GM21619 (cell line): ENCODE measurements around the gene NPY.

Experiments used
- ATAC-seq: cut with Tn5 transposase; IDR thresholded peaks from one replicate; pipeline ENCODE4 v1.9.1; 2021; ENCODE audit not compliant: unreplicated experiment

Gene NPY

DNA sequence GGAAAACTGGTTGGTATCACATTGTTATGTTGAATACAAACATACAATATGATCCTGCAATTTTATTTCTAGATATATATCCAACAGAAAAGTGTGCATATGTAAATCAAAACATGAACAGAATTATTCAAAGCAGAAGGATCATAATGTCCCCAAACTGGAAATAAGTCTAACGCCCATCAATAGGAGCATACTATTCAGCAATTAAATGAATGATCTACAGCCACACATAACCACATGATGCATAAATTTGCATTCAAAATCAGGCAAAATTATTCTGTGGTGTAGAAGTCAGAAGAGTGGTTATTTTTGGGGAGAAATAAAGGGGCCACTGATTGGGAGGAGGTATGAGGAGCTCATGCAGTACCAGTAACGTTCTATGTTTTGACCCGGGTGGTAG is 28.6 kb downstream of the NPY start:
- no peak for ATAC-seq

DNA sequence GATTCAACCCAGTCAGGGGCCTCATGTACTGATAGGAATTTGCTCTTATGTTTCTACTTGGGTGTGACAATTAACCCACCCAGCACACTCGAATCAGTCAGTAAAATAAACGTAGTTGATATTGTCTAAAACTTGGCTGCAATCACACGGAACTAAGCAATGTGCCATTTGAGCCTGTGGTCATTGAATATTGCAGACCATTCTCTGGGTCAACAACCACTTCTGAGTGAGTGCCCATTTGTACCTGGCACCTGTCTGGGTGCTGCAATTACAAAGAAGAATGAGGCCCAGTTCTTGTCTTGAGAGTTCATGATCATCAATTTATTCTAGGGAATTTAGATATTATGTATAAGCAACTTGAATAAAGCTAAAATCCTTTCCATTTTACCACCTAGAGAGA is 29.8 kb downstream of the NPY start:
- no peak for ATAC-seq

DNA sequence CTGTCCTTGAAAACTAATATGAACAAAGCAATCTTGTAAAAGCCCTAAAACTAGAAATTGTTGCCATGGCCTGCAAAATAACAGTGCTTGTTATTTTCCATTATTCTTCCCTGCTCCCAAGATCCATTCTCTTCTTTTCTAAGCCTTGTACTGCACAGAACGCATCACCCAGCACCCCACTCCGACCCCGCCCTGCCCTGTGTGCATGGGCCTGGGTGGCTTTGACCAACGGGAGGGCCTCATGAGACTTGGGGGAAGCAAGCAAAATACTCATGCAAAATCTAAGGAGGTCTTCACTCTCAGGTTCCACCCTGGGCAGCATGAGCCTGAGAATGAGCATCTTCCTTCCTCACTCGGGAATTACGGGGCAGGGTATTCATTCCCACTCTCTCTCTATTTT is 32.4 kb downstream of the NPY start:
- no peak for ATAC-seq

DNA sequence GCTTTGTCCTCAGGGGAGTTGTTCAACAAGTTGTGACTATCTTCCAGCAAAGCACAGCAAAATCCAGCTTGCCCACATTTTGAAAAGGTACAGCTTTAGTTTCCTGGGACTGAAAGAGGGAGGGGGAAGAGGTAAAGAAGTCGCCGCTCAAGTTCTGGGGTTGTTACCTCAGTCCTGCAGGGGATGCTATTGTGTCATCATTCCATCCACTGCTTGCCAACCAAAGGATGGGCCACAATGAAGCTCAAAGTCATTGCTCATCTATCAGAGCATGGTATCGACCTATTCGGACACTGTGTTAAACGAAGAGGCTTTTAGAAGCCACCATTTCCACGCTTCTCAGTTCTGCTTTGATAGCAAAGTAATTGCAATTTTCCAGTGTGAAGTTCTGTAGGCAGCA is 34.3 kb downstream of the NPY start:
- ATAC-seq: no peak

DNA sequence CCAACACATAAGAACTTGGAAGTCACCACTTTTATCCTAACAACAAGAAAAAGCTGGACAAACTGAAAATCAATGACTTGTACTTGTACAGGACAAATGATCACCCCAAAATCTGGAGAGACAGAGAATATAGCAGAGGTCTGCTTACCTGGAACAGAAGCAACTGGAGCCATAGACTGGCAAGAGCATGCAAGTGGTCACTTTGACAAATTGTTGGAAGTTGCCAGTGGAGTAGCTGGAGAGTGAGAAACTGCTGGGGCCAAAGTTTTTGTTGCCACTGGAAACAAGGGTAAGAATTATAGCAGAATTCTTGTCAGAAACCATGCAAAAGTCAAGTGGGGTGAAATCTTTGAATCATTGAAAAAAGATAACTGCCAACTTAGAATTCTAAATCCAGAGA is 35.2 kb downstream of the NPY start:
- ATAC-seq: no peak

DNA sequence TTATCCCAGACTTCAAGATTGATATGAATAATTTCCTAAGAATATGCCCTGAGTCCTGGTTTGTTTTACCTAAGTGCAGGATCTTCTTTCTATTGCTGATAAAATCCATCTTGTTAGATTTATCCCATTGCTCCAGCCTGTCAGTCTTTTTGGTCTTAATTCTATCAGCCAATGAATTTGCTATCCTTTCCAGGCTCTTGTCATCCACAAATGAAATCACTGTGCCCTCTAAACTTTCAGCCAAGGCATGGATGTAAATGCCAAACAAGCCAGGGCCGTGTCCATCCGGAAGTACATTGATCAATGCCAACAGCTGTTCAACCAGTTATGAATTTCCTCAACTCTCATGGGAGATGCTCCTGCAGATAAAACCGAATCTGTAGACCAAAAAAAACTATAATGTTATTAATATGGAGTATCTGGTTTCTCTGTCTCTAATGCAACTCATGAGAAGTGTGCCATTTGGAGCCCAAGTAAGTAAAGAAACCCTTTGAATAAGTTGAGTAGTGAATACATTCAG is 40.0 kb downstream of the NPY start:
- no peak for ATAC-seq

DNA sequence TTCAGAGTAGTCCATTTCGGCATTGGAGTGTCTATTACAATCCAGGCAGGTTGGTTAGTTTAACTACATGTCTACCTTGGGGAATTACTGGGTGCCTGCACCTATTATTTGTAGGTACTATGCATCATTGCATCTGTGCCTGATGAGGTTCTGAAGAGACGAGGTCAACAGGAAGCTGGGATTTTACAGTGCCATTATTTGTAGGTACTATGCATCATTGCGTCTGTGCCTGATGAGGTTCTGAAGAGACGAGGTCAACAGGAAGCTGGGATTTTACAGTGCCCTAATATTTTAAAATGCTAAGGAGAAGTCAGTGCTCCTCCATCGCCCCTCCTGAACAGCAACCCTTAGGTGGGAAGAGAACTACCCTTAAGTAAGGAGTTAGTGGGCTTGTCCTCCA is 41.7 kb downstream of the NPY start:
- ATAC-seq: peak; percentile 77

DNA sequence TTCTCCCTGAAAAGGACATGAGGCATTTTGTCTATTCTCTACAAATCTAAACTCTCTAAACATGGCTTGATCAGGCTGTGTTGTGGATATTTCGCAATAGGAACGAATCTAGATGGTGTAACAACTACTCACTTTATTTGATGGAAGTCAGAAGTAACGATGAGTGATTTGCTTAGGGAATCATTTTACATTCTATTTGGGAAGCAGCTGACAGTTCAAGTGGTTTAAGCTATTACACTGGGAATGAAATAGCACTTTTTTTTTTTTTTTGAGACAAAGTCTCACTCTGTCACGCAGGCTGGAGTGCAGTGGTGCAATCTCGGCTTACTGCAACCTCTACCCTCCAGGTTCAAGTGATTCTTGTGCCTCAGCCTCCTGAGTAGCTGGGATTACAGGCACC is 44.1 kb downstream of the NPY start:
- no peak for ATAC-seq

DNA sequence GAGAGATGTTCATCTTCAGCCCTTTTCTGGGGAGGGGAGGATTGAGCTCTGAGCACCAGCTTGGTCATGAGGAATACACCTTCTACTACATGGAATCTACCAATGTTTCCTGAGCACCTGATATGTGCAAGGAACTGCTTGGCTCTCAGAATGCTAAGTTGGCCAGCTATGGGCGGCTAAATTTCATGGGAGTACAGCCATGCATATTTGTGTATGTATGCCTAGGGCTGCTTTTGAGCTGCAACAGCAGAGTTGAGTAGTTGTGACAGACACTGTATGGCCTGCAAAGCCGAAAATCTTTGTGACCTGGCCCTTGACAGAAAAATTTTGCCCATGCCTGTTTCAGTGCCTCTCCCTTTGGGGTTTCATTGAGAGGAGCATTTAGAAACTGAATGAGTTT is 44.9 kb downstream of the NPY start:
- no peak for ATAC-seq

DNA sequence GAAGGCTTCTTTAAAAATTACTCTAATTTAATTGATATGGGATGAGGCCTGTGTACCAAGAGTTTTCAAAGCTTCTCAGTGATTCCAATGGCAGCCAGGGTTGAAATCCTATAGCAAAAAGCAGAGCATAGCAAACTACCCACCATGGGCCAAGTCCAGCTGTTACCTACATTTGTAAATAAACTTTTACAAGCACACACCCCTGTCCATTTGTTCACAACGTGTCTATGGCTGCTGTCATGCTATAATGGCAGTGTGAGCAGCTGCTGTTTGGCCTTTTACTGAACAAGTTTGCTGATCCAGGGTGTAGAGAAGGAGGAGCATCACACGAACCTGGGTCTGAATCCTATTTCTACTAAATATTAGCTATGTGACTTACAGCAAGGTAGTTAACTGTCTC is 50.0 kb downstream of the NPY start:
- no peak for ATAC-seq

DNA sequence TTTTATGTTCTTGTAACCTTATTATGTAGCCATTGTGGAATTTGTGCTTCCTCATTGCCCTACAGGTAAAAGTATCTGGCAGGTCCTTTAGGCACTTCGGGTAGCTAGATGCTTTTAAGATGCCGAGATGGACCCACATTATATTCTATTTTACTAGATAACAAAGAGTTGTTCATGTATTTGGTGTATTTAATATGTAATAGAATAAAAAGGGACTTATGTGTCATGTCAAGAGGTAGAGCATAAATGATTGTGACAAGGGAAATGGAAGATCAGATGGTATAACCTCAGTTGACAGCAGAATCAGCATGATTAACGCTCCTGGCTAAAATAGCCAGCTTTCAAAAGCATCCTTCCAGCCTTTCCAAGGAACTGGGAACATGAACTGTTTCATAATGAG is 50.6 kb downstream of the NPY start:
- no peak for ATAC-seq

DNA sequence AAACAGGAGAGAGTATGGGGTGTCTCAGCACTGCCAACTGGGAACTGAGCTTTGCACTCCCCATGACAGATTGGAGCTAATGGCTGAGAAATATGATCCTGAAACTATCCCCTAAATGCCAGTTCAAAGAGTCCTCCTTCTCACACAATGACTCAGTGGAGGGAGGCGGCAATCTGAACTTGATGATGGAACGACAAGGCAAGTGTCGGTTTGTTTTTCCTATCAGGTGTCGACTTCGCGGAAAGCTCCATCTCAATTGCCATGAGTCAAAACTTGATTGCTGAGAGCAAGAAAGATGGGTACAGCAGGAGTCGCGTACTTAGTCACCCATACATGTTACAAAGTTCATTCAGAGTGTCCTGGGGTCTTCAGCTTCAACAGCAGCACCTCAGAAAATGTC is 52.5 kb downstream of the NPY start:
- ATAC-seq: no peak

DNA sequence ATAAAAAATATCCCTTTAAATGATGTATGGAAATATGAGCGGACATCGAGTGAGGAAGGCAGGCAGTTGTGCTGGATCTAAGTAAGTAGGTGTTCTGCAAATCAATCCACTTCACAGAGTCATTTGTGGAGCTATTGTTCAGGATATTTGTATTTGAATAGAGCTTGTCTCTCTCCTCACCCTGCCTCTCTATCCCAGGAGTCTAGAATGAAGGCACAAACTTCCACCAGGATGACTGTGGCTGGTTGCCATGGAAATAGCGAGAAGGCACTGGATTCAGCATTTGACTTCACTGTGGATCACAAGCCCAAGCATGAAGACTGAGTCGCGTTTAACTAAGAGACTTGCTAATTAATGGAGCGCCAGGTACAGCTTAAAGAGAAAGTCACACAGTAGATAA is 53.2 kb downstream of the NPY start:
- ATAC-seq: no peak

DNA sequence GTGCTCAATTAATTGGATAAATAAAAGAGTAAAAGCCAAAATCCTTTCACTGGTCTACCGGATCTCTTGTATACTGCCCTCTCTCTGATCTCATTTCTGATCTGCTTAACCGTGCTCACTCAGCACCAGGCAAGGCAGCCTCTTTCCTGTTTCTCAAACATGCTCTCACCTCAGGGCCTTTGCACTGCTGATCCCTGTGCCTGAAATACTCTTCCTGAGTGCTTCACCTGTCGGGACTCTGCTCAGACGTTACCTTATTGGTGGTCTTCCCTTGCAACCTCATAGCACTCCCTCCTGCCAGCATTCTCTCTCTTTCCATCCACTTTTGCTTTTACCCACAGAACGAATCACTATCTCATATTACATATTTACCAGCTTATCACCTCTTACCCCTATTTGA is 55.6 kb downstream of the NPY start:
- ATAC-seq: no peak

DNA sequence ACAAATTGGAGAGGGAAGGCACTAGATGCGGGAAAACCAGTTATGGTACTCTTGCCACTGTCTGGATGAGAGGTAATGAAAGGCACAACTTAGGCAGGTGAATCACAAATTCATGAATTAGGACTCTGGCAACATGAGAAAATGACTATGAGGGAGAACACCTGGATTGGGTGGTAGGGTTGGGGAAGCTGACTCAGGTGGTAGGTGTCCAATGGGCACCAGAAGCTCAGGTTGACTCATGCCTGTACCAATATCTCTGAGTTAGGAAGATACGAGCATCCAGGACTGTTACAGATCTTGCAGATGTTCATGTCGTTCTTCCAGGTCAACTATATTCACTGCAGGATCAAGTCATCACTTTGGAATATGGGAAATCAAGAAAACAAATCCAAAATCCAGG is 56.7 kb downstream of the NPY start:
- no peak for ATAC-seq
